VCaP (cell line): ENCODE results near the gene SLC29A3.

Source experiments
- H3K27ac ChIP-seq: fragments of 450-650 bp; 2 replicates; pipeline ENCODE4 v1.5.1; 2017
- TF ChIP-seq, protein P1 (sequence below): fragments of 450-650 bp; conservative IDR thresholded peaks from 2 replicates; pipeline ENCODE4 v1.5.1; 2017; ENCODE audit warnings: mild to moderate bottlenecking, moderate library complexity

SLC29A3 gene

DNA sequence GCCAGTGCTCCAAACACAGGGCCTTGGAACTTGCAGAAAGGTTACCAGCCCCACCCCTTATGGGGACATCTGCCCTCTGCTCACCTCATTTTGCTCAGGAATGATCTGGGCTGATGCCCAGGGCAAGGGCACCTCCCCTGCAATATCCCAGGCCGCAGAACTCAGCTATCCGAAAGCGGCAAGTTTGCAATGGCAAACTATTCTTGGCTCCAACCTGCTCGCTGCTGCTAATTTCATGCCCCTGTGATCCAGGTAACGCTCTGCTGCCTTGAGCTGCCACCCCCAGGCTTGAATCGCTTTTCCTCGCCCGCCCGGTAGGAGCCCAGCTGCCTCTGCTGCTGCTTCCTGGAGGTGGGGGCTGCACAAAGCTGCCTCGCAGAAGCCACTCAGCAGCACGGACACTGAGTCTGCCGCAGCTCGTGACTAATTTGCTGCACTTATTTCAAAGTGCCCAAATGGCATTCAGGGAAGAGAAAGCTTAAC lies 18.2 kb downstream of the SLC29A3 start:
- H3K27ac ChIP-seq, result no peak overlapping the region
- TF ChIP-seq, protein P1, sequence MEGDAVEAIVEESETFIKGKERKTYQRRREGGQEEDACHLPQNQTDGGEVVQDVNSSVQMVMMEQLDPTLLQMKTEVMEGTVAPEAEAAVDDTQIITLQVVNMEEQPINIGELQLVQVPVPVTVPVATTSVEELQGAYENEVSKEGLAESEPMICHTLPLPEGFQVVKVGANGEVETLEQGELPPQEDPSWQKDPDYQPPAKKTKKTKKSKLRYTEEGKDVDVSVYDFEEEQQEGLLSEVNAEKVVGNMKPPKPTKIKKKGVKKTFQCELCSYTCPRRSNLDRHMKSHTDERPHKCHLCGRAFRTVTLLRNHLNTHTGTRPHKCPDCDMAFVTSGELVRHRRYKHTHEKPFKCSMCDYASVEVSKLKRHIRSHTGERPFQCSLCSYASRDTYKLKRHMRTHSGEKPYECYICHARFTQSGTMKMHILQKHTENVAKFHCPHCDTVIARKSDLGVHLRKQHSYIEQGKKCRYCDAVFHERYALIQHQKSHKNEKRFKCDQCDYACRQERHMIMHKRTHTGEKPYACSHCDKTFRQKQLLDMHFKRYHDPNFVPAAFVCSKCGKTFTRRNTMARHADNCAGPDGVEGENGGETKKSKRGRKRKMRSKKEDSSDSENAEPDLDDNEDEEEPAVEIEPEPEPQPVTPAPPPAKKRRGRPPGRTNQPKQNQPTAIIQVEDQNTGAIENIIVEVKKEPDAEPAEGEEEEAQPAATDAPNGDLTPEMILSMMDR, result no peak

GRCh38 chr10:71338728-71339495 lies 19.9 kb downstream of the SLC29A3 start:
- no peak overlapping the region for H3K27ac ChIP-seq
- TF ChIP-seq, protein P1, result no peak

DNA sequence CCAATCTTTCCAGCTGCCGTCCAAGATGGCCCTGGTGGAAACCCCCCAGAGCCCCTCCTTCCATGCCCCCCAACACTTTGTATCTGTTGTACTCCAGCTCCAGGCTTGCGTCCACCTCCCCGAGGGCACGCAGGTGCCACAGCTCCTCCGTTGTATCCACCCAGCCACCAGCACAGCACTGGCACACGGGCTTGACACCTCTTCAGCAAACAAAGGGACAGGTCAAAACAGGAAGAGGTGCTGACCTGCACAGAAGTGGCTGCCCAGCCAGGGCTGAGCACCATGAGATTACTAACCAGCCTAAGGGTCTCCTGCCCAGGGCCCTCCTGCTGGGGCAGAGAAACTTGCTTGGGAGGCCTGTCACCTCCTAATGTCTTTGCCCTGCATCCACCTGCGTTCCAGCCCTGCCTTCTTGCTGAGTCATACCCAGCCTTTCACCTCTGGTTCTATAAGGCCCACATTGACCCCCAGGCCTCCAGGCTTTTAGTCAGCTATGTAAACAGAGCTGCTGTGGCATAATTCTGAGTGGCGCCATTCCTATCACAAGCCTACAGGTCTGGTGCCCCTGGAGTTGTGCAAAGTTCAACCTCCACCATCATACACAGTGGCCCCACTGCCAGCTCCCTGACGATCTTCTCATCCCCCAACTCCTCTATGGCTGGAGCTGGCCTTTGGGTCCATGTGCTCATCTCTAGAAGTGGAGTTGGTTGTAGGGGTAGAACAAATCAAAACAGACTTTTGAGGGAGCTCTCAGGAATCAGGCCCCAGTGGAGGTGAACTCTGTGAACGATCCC lies 20.9 kb downstream of the SLC29A3 start:
- TF ChIP-seq, protein P1, result no peak
- H3K27ac ChIP-seq, result no peak overlapping the region

GRCh38 chr10:71342573-71343391 lies 23.7 kb downstream of the SLC29A3 start:
- H3K27ac ChIP-seq, result no peak overlapping the region
- TF ChIP-seq, protein P1, result no peak

DNA sequence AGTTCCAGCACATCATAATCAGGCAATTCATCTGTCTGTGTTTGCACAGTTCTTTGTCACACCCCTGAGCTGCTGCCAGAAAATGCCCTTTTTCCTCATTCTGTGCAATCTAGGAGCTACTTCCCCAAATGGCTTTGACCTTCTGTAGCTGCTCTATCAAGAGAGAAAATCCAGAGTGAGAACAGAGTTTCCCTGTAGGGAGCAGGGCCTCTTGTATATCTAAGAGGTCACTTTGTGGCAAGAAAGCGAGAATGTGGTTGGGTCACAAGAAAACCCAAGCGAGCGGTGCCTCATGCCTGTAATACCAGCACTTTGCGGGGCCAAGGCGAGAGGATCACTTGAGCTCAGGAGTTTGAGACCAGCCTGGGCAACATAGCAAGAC lies 24.3 kb downstream of the SLC29A3 start:
- H3K27ac ChIP-seq, result no peak overlapping the region
- TF ChIP-seq, protein P1, result no peak

DNA sequence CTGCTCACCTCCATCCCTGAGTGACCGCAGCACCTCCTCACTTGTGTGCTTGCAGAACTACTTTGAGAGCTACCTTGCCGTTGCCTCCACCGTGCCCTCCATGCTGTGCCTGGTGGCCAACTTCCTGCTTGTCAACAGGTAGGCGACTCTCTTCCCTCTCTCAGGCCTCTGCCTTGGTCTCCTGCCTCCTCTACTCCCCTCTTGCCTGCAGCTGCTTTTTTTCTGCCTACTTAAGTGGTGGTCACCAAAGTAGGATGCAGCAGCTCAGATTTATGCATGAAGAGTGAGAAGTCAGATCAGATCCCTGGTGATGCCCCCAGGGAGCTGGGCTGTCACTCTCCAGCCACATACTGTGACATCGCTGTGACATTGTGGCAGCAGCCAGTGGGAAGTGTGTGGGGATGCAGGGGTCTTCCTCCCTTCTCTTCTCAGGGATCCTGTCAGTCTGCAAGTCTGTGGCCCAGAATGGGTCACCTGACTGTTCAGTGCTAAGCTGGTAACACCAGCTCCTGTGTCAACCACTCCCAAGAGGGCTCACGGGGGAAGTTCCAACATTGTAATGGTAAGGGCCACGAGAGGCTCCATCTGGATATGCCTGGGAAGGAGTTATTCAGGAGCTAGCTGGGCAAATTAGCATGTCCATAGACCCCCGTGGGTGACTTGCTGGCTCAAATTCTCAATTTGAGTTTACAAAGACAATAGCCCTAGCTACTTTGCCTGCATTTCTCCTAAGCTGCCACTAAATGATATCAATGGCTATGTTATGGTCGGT lies 25.3 kb downstream of the SLC29A3 start:
- H3K27ac ChIP-seq, result no peak overlapping the region
- TF ChIP-seq, protein P1, result no peak
